GM13976 (cell line): ENCODE data around the gene H19.

Experiments
- DNase-seq: peaks from one replicate; pipeline ENCODE4 v3.0.0; 2012; ENCODE audit warnings: low spot score
- in situ Hi-C: fragments of 300-500 bp; cut with MboI; formaldehyde crosslinking; loops from one replicate; pipeline ENCODE4 v1.12.0; 2022; ENCODE audit warnings: low sequenced_read_pairs, mixed read lengths, inconsistent platforms; ENCODE audit not compliant: unreplicated experiment
- TF ChIP-seq, protein P1 (sequence below): IDR thresholded peaks from 2 replicates; pipeline ENCODE4 v1.5.1; 2012; ENCODE audit warnings: borderline replicate concordance, mild to moderate bottlenecking; ENCODE audit not compliant: insufficient read depth; ENCODE audit errors: extremely low read depth, missing control alignments, control extremely low read depth

The H19 gene

GRCh38 chr11:1946812-1947484 lies 50.7 kb downstream of the H19 start, which contains the start of gene MRPL23:
TSS of gene MRPL23 (plus strand) at chr11:1947332. CDS start at chr11:1947363, 31 bp downstream.
- DNase-seq: no peak
- TF ChIP-seq, protein P1, sequence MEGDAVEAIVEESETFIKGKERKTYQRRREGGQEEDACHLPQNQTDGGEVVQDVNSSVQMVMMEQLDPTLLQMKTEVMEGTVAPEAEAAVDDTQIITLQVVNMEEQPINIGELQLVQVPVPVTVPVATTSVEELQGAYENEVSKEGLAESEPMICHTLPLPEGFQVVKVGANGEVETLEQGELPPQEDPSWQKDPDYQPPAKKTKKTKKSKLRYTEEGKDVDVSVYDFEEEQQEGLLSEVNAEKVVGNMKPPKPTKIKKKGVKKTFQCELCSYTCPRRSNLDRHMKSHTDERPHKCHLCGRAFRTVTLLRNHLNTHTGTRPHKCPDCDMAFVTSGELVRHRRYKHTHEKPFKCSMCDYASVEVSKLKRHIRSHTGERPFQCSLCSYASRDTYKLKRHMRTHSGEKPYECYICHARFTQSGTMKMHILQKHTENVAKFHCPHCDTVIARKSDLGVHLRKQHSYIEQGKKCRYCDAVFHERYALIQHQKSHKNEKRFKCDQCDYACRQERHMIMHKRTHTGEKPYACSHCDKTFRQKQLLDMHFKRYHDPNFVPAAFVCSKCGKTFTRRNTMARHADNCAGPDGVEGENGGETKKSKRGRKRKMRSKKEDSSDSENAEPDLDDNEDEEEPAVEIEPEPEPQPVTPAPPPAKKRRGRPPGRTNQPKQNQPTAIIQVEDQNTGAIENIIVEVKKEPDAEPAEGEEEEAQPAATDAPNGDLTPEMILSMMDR: no peak
- in situ Hi-C loops: no loop called here
